Type B pancreatic cell (in vitro differentiated cells): ENCODE measurements around the gene VSTM4. TPM values are rescaled to one million over a fixed set of nuclear protein-coding genes. Genes with fewer than 3 reads are reported as not detected.

Experiments used
- DNase-seq: peaks from one replicate; pipeline ENCODE4 v3.0.0; 2021; ENCODE audit warnings: mixed read lengths; ENCODE audit not compliant: unreplicated experiment; ENCODE audit errors: extremely low spot score
- H3K27ac Mint-ChIP-seq: 2 replicates; pipeline ENCODE4 v1.8.0; 2021; ENCODE audit warnings: mild to moderate bottlenecking, mixed read lengths
- H3K27me3 Mint-ChIP-seq: 2 replicates; pipeline ENCODE4 v1.8.0; 2021; ENCODE audit warnings: mixed read lengths
- H3K36me3 Mint-ChIP-seq: 2 replicates; pipeline ENCODE4 v1.8.0; 2021; ENCODE audit warnings: mixed read lengths
- H3K4me1 Mint-ChIP-seq: one replicate; pipeline ENCODE4 v1.8.0; 2021; ENCODE audit warnings: mixed read lengths; ENCODE audit not compliant: unreplicated experiment
- H3K4me3 Mint-ChIP-seq: 2 replicates; pipeline ENCODE4 v1.8.0; 2021; ENCODE audit warnings: mild to moderate bottlenecking, mixed read lengths
- H3K9me3 Mint-ChIP-seq: 2 replicates; pipeline ENCODE4 v1.8.0; 2021; ENCODE audit warnings: mixed read lengths
- CTCF ChIP-seq: fragments of 200-600 bp; sonication (generic); conservative IDR thresholded peaks from 2 replicates; pipeline ENCODE4 v1.5.0; 2021; ENCODE audit warnings: antibody characterized with exemption, mild to moderate bottlenecking
- total RNA-seq: library from RNA; stranded (reverse); gene quantifications from 2 replicates; pipeline ENCODE4 v1.2.1, GENCODE V29; 2021; ENCODE audit warnings: low replicate concordance

The VSTM4 gene
- total RNA-seq, 1 donor from 2014 or later = 2.6 TPM

- Mint-ChIP-seq H3K4me1 (peaks cover 4% of the 10 kb centered on the region), H3K36me3 (no peaks in the 10 kb centered on the region), H3K27ac (no peak overlapping the region), H3K4me3 (no peak overlapping the region), H3K27me3 (peaks cover 6% of the 10 kb centered on the region), H3K9me3 (no peaks in the 10 kb centered on the region)
- TF ChIP-seq CTCF = no peak
- DNase-seq = no peak
These were observed 99.6 kb downstream of the VSTM4 start for GRCh38 chr10:49015700-49016099.

DNA sequence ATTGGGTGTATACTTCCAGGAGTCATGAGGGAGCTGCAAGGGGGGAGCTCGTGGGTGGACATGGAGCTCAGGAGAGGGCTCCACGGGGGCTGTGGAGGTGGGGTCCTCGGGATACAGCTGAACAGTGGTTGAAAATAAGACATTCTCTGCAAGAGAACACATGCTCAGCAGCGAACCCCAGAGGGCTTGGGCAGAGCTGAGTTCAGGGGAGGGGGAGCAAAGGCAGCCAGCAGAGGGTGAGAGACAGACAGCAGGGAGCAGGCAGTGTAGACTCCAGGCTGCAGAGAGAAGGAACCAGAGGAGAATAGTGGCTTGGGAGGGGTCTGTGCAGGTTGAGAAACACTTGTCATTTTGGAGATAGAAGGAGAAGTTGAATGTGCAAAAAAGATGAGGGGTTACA, 102.7 kb downstream of the VSTM4 start:
- Mint-ChIP-seq H3K27ac (no peak overlapping the region), H3K4me3 (no peak overlapping the region), H3K4me1 (peaks cover 8% of the 10 kb centered on the region), H3K36me3 (no peaks in the 10 kb centered on the region), H3K27me3 (peaks cover 9% of the 10 kb centered on the region), H3K9me3 (no peaks in the 10 kb centered on the region)
- TF ChIP-seq CTCF = no peak
- no peak for DNase-seq

DNA sequence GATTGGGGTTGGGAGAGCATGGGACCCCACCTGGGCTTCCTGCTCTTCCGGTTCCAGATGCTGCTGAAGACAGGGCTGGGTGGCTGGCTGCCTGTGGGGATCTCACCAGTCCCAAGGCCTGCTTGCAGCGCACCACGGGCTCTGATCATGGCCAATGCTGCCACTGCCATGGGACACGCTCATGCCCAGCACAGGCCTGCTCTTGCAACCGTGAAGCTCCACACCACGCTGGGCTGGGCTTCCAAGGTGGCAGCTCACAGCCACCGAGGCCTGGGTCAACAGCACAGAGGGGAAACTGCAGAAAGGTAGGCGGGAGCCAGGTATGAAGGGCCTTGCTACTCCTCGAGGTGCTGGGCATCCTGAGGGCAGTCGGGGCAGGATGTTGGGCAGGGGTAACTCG, 103.6 kb downstream of the VSTM4 start:
- no peak for TF ChIP-seq CTCF
- Mint-ChIP-seq H3K27ac (no peak overlapping the region), H3K9me3 (no peaks in the 10 kb centered on the region), H3K36me3 (no peaks in the 10 kb centered on the region), H3K4me1 (peaks cover 8% of the 10 kb centered on the region), H3K4me3 (no peak overlapping the region), H3K27me3 (peaks cover 9% of the 10 kb centered on the region)
- DNase-seq = no peak

GRCh38 chr10:49010865-49011264, 104.5 kb downstream of the VSTM4 start:
- TF ChIP-seq CTCF = no peak
- H3K27me3 Mint-ChIP-seq = peaks cover 9% of the 10 kb centered on the region
- H3K9me3 Mint-ChIP-seq = no peaks in the 10 kb centered on the region
- H3K36me3 Mint-ChIP-seq = no peaks in the 10 kb centered on the region
- DNase-seq = no peak
- H3K4me1 Mint-ChIP-seq = peaks cover 8% of the 10 kb centered on the region
- H3K4me3 Mint-ChIP-seq = no peak overlapping the region
- H3K27ac Mint-ChIP-seq = no peak overlapping the region

GRCh38 chr10:49010295-49010694, 105.0 kb downstream of the VSTM4 start:
- no peak overlapping the region for H3K27ac Mint-ChIP-seq
- DNase-seq = no peak
- TF ChIP-seq CTCF = no peak
- peaks cover 9% of the 10 kb centered on the region for H3K27me3 Mint-ChIP-seq
- no peaks in the 10 kb centered on the region for H3K36me3 Mint-ChIP-seq
- no peaks in the 10 kb centered on the region for H3K9me3 Mint-ChIP-seq
- peaks cover 8% of the 10 kb centered on the region for H3K4me1 Mint-ChIP-seq
- H3K4me3 Mint-ChIP-seq = no peak overlapping the region
